SK-N-SH (cell line): ENCODE data around the gene SLC24A4. TPM values are rescaled to one million over a fixed set of nuclear protein-coding genes. Genes with fewer than 3 reads are reported as not detected.

Source experiments
- CTCF ChIA-PET: fragments of 300-600, 350-600 bp; formaldehyde crosslinking; extraction: SDS; loops from one replicate; lab custom pipeline; 2021; lab: Yijun Ruan, JAX
- POLR2A ChIA-PET: fragments of 350-600 bp; sonication (Branson Sonifier 250); formaldehyde crosslinking; extraction: SDS; loops from one replicate; lab custom pipeline; 2020; ENCODE audit warnings: antibody characterized with exemption, inconsistent platforms; lab: Yijun Ruan, JAX
- DNase-seq: peaks from one replicate; pipeline ENCODE4 v3.0.0; 2012
- H2AFZ ChIP-seq: fragments of 200-600 bp; sonication (generic); 2 replicates; pipeline ENCODE4 v1.8.1; 2016; ENCODE audit warnings: antibody characterized with exemption, mild to moderate bottlenecking, low read depth
- H3F3A ChIP-seq: fragments of 200-600 bp; sonication (generic); replicated peaks from 2 replicates; pipeline ENCODE3; 2016; ENCODE audit warnings: antibody characterized with exemption, mild to moderate bottlenecking; ENCODE audit not compliant: insufficient read depth
- H3K27ac ChIP-seq, 2 experiments: fragments of 200-500 bp in 1 of 2; fragments of 200-600 bp in 1 of 2; sonication (Bioruptor generic) in 1 of 2; sonication (generic), shearing (Covaris generic) in 1 of 2; 2 replicates each; pipeline versions ENCODE4 v1.5.1 to v1.6.1; 2014 to 2016; ENCODE audit warnings: low read depth in 2 of 2, inconsistent platforms in 1 of 2, low read length in 1 of 2, mild to moderate bottlenecking in 1 of 2, mixed read lengths in 1 of 2
- H3K27me3 ChIP-seq: fragments of 200-600 bp; sonication (generic), shearing (Covaris generic); 2 replicates; pipeline ENCODE4 v1.6.1; 2016; ENCODE audit warnings: mixed run types; ENCODE audit not compliant: insufficient read depth
- H3K36me3 ChIP-seq, 2 experiments: fragments of 200-500 bp in 1 of 2; fragments of 200-600 bp in 1 of 2; sonication (Bioruptor generic) in 1 of 2; sonication (generic) in 1 of 2; replicated peaks in 1 of 2; 2 replicates each; pipeline versions ENCODE3 to v1.5.1; 2014 to 2016; ENCODE audit warnings: low read length in 1 of 2, mild to moderate bottlenecking in 1 of 2; ENCODE audit not compliant: insufficient read depth in 2 of 2, control insufficient read depth in 1 of 2
- H3K4me1 ChIP-seq, 2 experiments: fragments of 200-500 bp in 1 of 2; fragments of 200-600 bp in 1 of 2; sonication (Bioruptor generic) in 1 of 2; sonication (generic), shearing (Covaris generic) in 1 of 2; 2 replicates each; pipeline versions ENCODE4 v1.5.1 to v1.6.1; 2014 to 2016; ENCODE audit warnings: low read depth in 1 of 2, low read length in 1 of 2, mixed run types in 1 of 2; ENCODE audit not compliant: insufficient read depth in 2 of 2, control insufficient read depth in 1 of 2
- H3K4me2 ChIP-seq: fragments of 200-600 bp; sonication (generic), shearing (Covaris generic); 2 replicates; pipeline ENCODE4 v1.6.1; 2017; ENCODE audit warnings: mixed run types
- H3K4me3 ChIP-seq, 2 experiments: fragments of 200-500 bp in 1 of 2; fragments of 200-600 bp in 1 of 2; sonication (Bioruptor generic) in 1 of 2; sonication (generic), shearing (Covaris generic) in 1 of 2; 2 replicates each; pipeline versions ENCODE4 v1.5.1 to v1.8.1; 2014 to 2016; ENCODE audit warnings: low read depth in 2 of 2, inconsistent platforms in 1 of 2, low read length in 1 of 2, mild to moderate bottlenecking in 1 of 2, mixed read lengths in 1 of 2, moderate library complexity in 1 of 2
- H3K79me2 ChIP-seq: fragments of 200-600 bp; sonication (generic); 2 replicates; pipeline ENCODE4 v1.8.1; 2017; ENCODE audit warnings: mild to moderate bottlenecking; ENCODE audit not compliant: insufficient read depth
- H3K9ac ChIP-seq: fragments of 200-600 bp; sonication (generic); 2 replicates; pipeline ENCODE4 v1.6.1; 2017; ENCODE audit warnings: mixed run types
- H3K9me2 ChIP-seq: fragments of 200-600 bp; sonication (generic); 2 replicates; pipeline ENCODE4 v1.6.1; 2017; ENCODE audit warnings: mixed run types
- H3K9me3 ChIP-seq: fragments of 200-600 bp; sonication (generic); 2 replicates; pipeline ENCODE4 v1.6.1; 2017; ENCODE audit warnings: mixed run types, mild to moderate bottlenecking, moderate library complexity
- H4K20me1 ChIP-seq: fragments of 200-600 bp; sonication (generic); 2 replicates; pipeline ENCODE4 v1.6.1; 2017; ENCODE audit warnings: mild to moderate bottlenecking, mixed run types; ENCODE audit not compliant: insufficient read depth
- EZH2phosphoT487 ChIP-seq: fragments of 200-600 bp; sonication (generic); IDR thresholded peaks from 2 replicates; pipeline ENCODE4 v1.6.1; 2017; ENCODE audit warnings: low read depth, mixed run types, mild to moderate bottlenecking, antibody characterized with exemption, moderate library complexity, borderline replicate concordance
- FOSL2 ChIP-seq: IDR thresholded peaks from 2 replicates; pipeline ENCODE4 v1.4.0; 2012; ENCODE audit warnings: low read depth, mild to moderate bottlenecking, moderate library complexity, borderline replicate concordance
- FOXJ3 ChIP-seq: sonication (generic); formaldehyde crosslinking; IDR thresholded peaks from 2 replicates; pipeline ENCODE4 v1.5.1; 2020; ENCODE audit warnings: mild to moderate bottlenecking, missing genetic modification reagents
- GATA2 ChIP-seq: sonication (generic); formaldehyde crosslinking; IDR thresholded peaks from 2 replicates; pipeline ENCODE4 v1.5.0; 2020; ENCODE audit warnings: mild to moderate bottlenecking, missing genetic modification reagents
- IRF3 ChIP-seq: fragments of 150-350 bp; IDR thresholded peaks from 2 replicates; pipeline ENCODE4 v1.6.1; 2016; ENCODE audit warnings: mild to moderate bottlenecking, low read depth, low read length
- JUND ChIP-seq: IDR thresholded peaks from 2 replicates; pipeline ENCODE4 v1.4.0; 2012
- MEF2A ChIP-seq: IDR thresholded peaks from 2 replicates; pipeline ENCODE4 v1.4.0; 2012; ENCODE audit warnings: low read depth, borderline replicate concordance
- MXI1 ChIP-seq: IDR thresholded peaks from 2 replicates; pipeline ENCODE4 v1.6.1; 2012; ENCODE audit warnings: mild to moderate bottlenecking, low read depth, low read length, improper control_type of control experiment
- NFIC ChIP-seq: IDR thresholded peaks from 2 replicates; pipeline ENCODE4 v1.4.0; 2012; ENCODE audit warnings: borderline replicate concordance
- NRF1 ChIP-seq: IDR thresholded peaks from 2 replicates; pipeline ENCODE4 v1.6.1; 2012; ENCODE audit warnings: low read depth, mild to moderate bottlenecking, low read length
- RAD21 ChIP-seq: IDR thresholded peaks from 2 replicates; pipeline ENCODE4 v1.6.1; 2012; ENCODE audit warnings: mild to moderate bottlenecking, low read length
- REST ChIP-seq: IDR thresholded peaks from 2 replicates; pipeline ENCODE4 v1.6.1; 2012; ENCODE audit warnings: mild to moderate bottlenecking, low read depth, low read length, moderate library complexity
- RFX5 ChIP-seq: IDR thresholded peaks from 2 replicates; pipeline ENCODE4 v1.6.1; 2012; ENCODE audit warnings: mild to moderate bottlenecking, improper control_type of control experiment, low read length
- TCF12 ChIP-seq: IDR thresholded peaks from 2 replicates; pipeline ENCODE4 v1.4.0; 2012
- TEAD4 ChIP-seq: IDR thresholded peaks from 2 replicates; pipeline ENCODE4 v1.4.0; 2012; ENCODE audit warnings: mild to moderate bottlenecking, borderline replicate concordance; ENCODE audit not compliant: insufficient read depth
- USF1 ChIP-seq: IDR thresholded peaks from 2 replicates; pipeline ENCODE4 v1.4.0; 2012; ENCODE audit warnings: low read depth, borderline replicate concordance
- ZBTB33 ChIP-seq: IDR thresholded peaks from 2 replicates; pipeline ENCODE4 v1.4.0; 2012; ENCODE audit warnings: low read depth, borderline replicate concordance
- WGBS: methylation state at CpG from one replicate; pipeline ENCODE4 v1.1.6; 2017; ENCODE audit warnings: low lambda C conversion rate; 5-methylcytosine and 5-hydroxymethylcytosine counted together
- polyA plus RNA-seq, 3 experiments: library from polyadenylated mRNA; depleted of rRNA; stranded (reverse); fragments of >200 nt; gene quantifications; 2 replicates each; pipeline ENCODE4 v1.2.3, GENCODE V29; 2012
- TF ChIP-seq, protein P1 (sequence below): fragments of 200-600 bp; sonication (generic); IDR thresholded peaks from 2 replicates; pipeline ENCODE4 v1.6.1; 2017; ENCODE audit warnings: antibody characterized with exemption, mild to moderate bottlenecking, moderate library complexity
- TF ChIP-seq, protein P2 (sequence below): fragments of 150-350 bp; IDR thresholded peaks from 2 replicates; pipeline ENCODE4 v1.6.1; 2017; ENCODE audit warnings: antibody characterized with exemption, low read length, low read depth, borderline replicate concordance

The SLC24A4 gene
- polyA plus RNA-seq, 1 of the 3 experiments (the other 2 are of a cell fraction), result 0.07 TPM

GRCh38 chr14:92414690-92415445, 91.9 kb downstream of the SLC24A4 start:
- Histone ChIP-seq H3K4me1 (no peaks in the 10 kb centered on the region), H3K79me2 (no peaks in the 10 kb centered on the region), H3K4me3 (no peak overlapping the region)
- no peak for TF ChIP-seq FOSL2
- no peak for TF ChIP-seq RAD21
- no peak for TF ChIP-seq IRF3
- no peak for TF ChIP-seq TEAD4
- TF ChIP-seq MEF2A, result no peak
- TF ChIP-seq RFX5, result no peak
- TF ChIP-seq, protein P1, sequence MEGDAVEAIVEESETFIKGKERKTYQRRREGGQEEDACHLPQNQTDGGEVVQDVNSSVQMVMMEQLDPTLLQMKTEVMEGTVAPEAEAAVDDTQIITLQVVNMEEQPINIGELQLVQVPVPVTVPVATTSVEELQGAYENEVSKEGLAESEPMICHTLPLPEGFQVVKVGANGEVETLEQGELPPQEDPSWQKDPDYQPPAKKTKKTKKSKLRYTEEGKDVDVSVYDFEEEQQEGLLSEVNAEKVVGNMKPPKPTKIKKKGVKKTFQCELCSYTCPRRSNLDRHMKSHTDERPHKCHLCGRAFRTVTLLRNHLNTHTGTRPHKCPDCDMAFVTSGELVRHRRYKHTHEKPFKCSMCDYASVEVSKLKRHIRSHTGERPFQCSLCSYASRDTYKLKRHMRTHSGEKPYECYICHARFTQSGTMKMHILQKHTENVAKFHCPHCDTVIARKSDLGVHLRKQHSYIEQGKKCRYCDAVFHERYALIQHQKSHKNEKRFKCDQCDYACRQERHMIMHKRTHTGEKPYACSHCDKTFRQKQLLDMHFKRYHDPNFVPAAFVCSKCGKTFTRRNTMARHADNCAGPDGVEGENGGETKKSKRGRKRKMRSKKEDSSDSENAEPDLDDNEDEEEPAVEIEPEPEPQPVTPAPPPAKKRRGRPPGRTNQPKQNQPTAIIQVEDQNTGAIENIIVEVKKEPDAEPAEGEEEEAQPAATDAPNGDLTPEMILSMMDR, result no peak
- no peak for TF ChIP-seq NFIC
- no peak for TF ChIP-seq EZH2phosphoT487
- no peak for TF ChIP-seq NRF1
- TF ChIP-seq REST, result no peak
- no peak for TF ChIP-seq USF1
- no peak for TF ChIP-seq JUND
- no peak for TF ChIP-seq MXI1
- TF ChIP-seq GATA2 (CRISPR knock-in tag), result no peak
- TF ChIP-seq TCF12, result no peak
- TF ChIP-seq, protein P2, sequence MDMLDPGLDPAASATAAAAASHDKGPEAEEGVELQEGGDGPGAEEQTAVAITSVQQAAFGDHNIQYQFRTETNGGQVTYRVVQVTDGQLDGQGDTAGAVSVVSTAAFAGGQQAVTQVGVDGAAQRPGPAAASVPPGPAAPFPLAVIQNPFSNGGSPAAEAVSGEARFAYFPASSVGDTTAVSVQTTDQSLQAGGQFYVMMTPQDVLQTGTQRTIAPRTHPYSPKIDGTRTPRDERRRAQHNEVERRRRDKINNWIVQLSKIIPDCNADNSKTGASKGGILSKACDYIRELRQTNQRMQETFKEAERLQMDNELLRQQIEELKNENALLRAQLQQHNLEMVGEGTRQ, result no peak
- no peak for TF ChIP-seq FOXJ3 (CRISPR knock-in tag)
- no peak for TF ChIP-seq ZBTB33
- TF ChIP-seq, all 33 proteins: peak for 0
- Histone ChIP-seq H3K27me3 (peaks cover 37% of the 10 kb centered on the region; the same call in 1 of the 2 replicates), H2AFZ (no peak overlapping the region), H3K9ac (no peak overlapping the region), H3K27ac (no peak overlapping the region), H3K9me2 (no peaks in the 10 kb centered on the region), H3K36me3 (no peaks in the 10 kb centered on the region), H3K4me2 (no peak overlapping the region), H4K20me1 (no peaks in the 10 kb centered on the region), H3K9me3 (no peaks in the 10 kb centered on the region), H3F3A (no peaks in the 10 kb centered on the region)
- CTCF ChIA-PET, result no interaction called here
- WGBS, result 15% methylated on average over 13 of the region's 13 CpGs
- no peak for DNase-seq
- POLR2A ChIA-PET, result no interaction called here
